ENCODE measurements around the gene IL17C. TPM values are rescaled to one million over a fixed set of nuclear protein-coding genes. Genes with fewer than 3 reads are reported as not detected.

The IL17C gene
- total RNA-seq, 4 donors from 2014 or later: 2.4 TPM; not detected in 3

- Histone ChIP-seq H3K27me3 (no peaks in the 10 kb centered on the region), H3K4me3 (no peak overlapping the region), H3K27ac (no peak overlapping the region), H3K4me1 (no peaks in the 10 kb centered on the region), H3K9me3 (no peaks in the 10 kb centered on the region), H3K36me3 (peaks cover 4 to 93% (median 6%) of the 10 kb centered on the region in 3 donors)
- TF ChIP-seq POLR2A (IDR thresholded peaks at IDR 0.05) (no peak), CTCF (IDR thresholded peaks at IDR 0.05) (no peak)
- DNase-seq: no peak
- intact Hi-C loops (cut with DNase I): no loop called here
- 77 to 92% methylated on average over 11 of the region's 11 CpGs for WGBS, 2 donors
These were observed 44.9 kb upstream of the IL17C start for GRCh38 chr16:88593489-88593888.

GRCh38 chr16:88593910-88594309, 44.5 kb upstream of the IL17C start:
- H3K36me3 ChIP-seq: peaks cover 4 to 93% (median 7%) of the 10 kb centered on the region in 3 donors
- 92 to 96% methylated on average over 6 of the region's 6 CpGs for WGBS, 2 donors
- TF ChIP-seq CTCF (IDR thresholded peaks at IDR 0.05) (no peak), POLR2A (IDR thresholded peaks at IDR 0.05) (no peak)
- no peak overlapping the region for H3K27ac ChIP-seq
- H3K9me3 ChIP-seq: no peaks in the 10 kb centered on the region
- H3K4me1 ChIP-seq: peaks cover 0 to 3% (median 0%) of the 10 kb centered on the region in 3 donors
- intact Hi-C loops (cut with DNase I): no loop called here
- H3K27me3 ChIP-seq: no peaks in the 10 kb centered on the region
- no peak for DNase-seq
- no peak overlapping the region for H3K4me3 ChIP-seq

- Histone ChIP-seq H3K27ac (no peak overlapping the region), H3K4me1 (peaks cover 0 to 15% (median 4%) of the 10 kb centered on the region in 3 donors), H3K36me3 (peaks cover 10 to 93% (median 19%) of the 10 kb centered on the region in 3 donors), H3K27me3 (no peaks in the 10 kb centered on the region), H3K4me3 (no peak overlapping the region), H3K9me3 (no peaks in the 10 kb centered on the region)
- TF ChIP-seq POLR2A (IDR thresholded peaks at IDR 0.05): no peak
- TF ChIP-seq CTCF (IDR thresholded peaks at IDR 0.05): no peak
- DNase-seq: no peak
- WGBS, 2 donors: 87 to 91% methylated on average over 6 of the region's 6 CpGs
- intact Hi-C loops (cut with DNase I): no loop called here
These were observed 43.3 kb upstream of the IL17C start for GRCh38 chr16:88595101-88595500.

- WGBS, 2 donors: 81 to 94% methylated on average over 9 to 10 of the region's 10 CpGs
- H3K9me3 ChIP-seq: no peaks in the 10 kb centered on the region
- intact Hi-C loops (cut with DNase I): no loop called here
- DNase-seq: no peak
- peaks cover 0 to 23% (median 9%) of the 10 kb centered on the region in 3 donors for H3K4me1 ChIP-seq
- H3K27ac ChIP-seq: no peak overlapping the region
- H3K27me3 ChIP-seq: no peaks in the 10 kb centered on the region
- H3K36me3 ChIP-seq: peaks cover 16 to 93% (median 20%) of the 10 kb centered on the region in 3 donors
- H3K4me3 ChIP-seq: no peak overlapping the region
- TF ChIP-seq CTCF (IDR thresholded peaks at IDR 0.05): no peak
These were observed 42.5 kb upstream of the IL17C start for GRCh38 chr16:88595921-88596320.

- Histone ChIP-seq H3K9me3 (no peaks in the 10 kb centered on the region), H3K4me1 (peaks cover 0 to 29% (median 9%) of the 10 kb centered on the region in 3 donors), H3K4me3 (no peak overlapping the region), H3K36me3 (peaks cover 16 to 93% (median 20%) of the 10 kb centered on the region in 3 donors), H3K27ac (no peak overlapping the region), H3K27me3 (no peaks in the 10 kb centered on the region)
- TF ChIP-seq CTCF (IDR thresholded peaks at IDR 0.05) (no peak), POLR2A (IDR thresholded peaks at IDR 0.05) (no peak)
- intact Hi-C loops (cut with DNase I): no loop called here
- no peak for DNase-seq
- 72 to 76% methylated on average over 3 of the region's 3 CpGs for whole genome bisulfite sequencing, 2 donors
These were observed 41.9 kb upstream of the IL17C start for GRCh38 chr16:88596483-88596882.
